Mucosa of stomach (tissue), 1 donor: ENCODE measurements around the gene HSPB7.
"Not testable (repeated sequence)": the region's sequence is repeated elsewhere in the genome, so short reads cannot be mapped to it uniquely, and the experiment has no call there.

Source experiments
- H3K27me3 ChIP-seq: one replicate; pipeline ENCODE4 v1.7.0; 2013; ENCODE audit warnings: mild to moderate bottlenecking, low read length; ENCODE audit not compliant: control insufficient read depth, insufficient read depth
- H3K36me3 ChIP-seq: one replicate; pipeline ENCODE4 v1.7.0; 2013; ENCODE audit warnings: low read length; ENCODE audit not compliant: control insufficient read depth, insufficient read depth
- H3K4me1 ChIP-seq: one replicate; pipeline ENCODE4 v1.7.0; 2013; ENCODE audit warnings: mild to moderate bottlenecking, low read length; ENCODE audit not compliant: control insufficient read depth, insufficient read depth
- H3K4me3 ChIP-seq: one replicate; pipeline ENCODE4 v1.7.0; 2013; ENCODE audit warnings: low read length
- H3K9ac ChIP-seq: one replicate; pipeline ENCODE4 v1.7.0; 2013; ENCODE audit warnings: mild to moderate bottlenecking, low read length, moderate library complexity
- H3K9me3 ChIP-seq: one replicate; pipeline ENCODE4 v1.7.0; 2013; ENCODE audit warnings: mild to moderate bottlenecking, low read length, moderate library complexity; ENCODE audit not compliant: control insufficient read depth
- donor health status: Pancreatic carcinoma.

Gene HSPB7

GRCh38 chr1:16007671-16008341, 10.0 kb downstream of the HSPB7 start:
- peaks cover 5% of the 10 kb centered on the region for H3K27me3 ChIP-seq
- no peaks in the 10 kb centered on the region for H3K9me3 ChIP-seq
- no peak overlapping the region for H3K4me3 ChIP-seq
- no peak overlapping the region for H3K9ac ChIP-seq
- no peaks in the 10 kb centered on the region for H3K36me3 ChIP-seq
- peaks cover 6% of the 10 kb centered on the region for H3K4me1 ChIP-seq

GRCh38 chr1:16006552-16007485, 11.0 kb downstream of the HSPB7 start:
- H3K4me3 ChIP-seq = no peak overlapping the region
- no peaks in the 10 kb centered on the region for H3K27me3 ChIP-seq
- no peaks in the 10 kb centered on the region for H3K9me3 ChIP-seq
- H3K36me3 ChIP-seq = no peaks in the 10 kb centered on the region
- no peaks in the 10 kb centered on the region for H3K4me1 ChIP-seq
- no peak overlapping the region for H3K9ac ChIP-seq

GRCh38 chr1:16006010-16006409, 11.8 kb downstream of the HSPB7 start:
- Histone ChIP-seq H3K27me3 (no peaks in the 10 kb centered on the region), H3K36me3 (no peaks in the 10 kb centered on the region), H3K9me3 (no peaks in the 10 kb centered on the region), H3K4me3 (no peak overlapping the region), H3K9ac (no peak overlapping the region), H3K4me1 (no peaks in the 10 kb centered on the region)

- H3K9me3 ChIP-seq = no peaks in the 10 kb centered on the region
- no peak overlapping the region for H3K9ac ChIP-seq
- no peak overlapping the region for H3K4me3 ChIP-seq
Measured at GRCh38 chr1:16005597-16005996, 12.2 kb downstream of the HSPB7 start.

GRCh38 chr1:16001274-16001673, 16.6 kb downstream of the HSPB7 start:
- H3K27me3 ChIP-seq = not testable (repeated sequence)

More at GRCh38 chr1:16005597-16005996, 12.2 kb downstream of the HSPB7 start:
- Histone ChIP-seq H3K27me3 (no peaks in the 10 kb centered on the region), H3K36me3 (no peaks in the 10 kb centered on the region), H3K4me1 (no peaks in the 10 kb centered on the region)

GRCh38 chr1:15998929-15999328, 18.9 kb downstream of the HSPB7 start:
- Histone ChIP-seq H3K27me3 (no peaks in the 10 kb centered on the region), H3K9ac (no peak overlapping the region), H3K4me1 (no peaks in the 10 kb centered on the region), H3K9me3 (no peaks in the 10 kb centered on the region), H3K4me3 (no peak overlapping the region), H3K36me3 (no peaks in the 10 kb centered on the region)

More at GRCh38 chr1:16001274-16001673, 16.6 kb downstream of the HSPB7 start:
- not testable (repeated sequence) for H3K9me3 ChIP-seq, H3K9ac ChIP-seq, H3K4me3 ChIP-seq, H3K4me1 ChIP-seq, H3K36me3 ChIP-seq

- Histone ChIP-seq H3K9me3 (no peaks in the 10 kb centered on the region), H3K36me3 (no peaks in the 10 kb centered on the region), H3K4me1 (no peaks in the 10 kb centered on the region), H3K9ac (no peak overlapping the region), H3K27me3 (no peaks in the 10 kb centered on the region), H3K4me3 (no peak overlapping the region)
Measured at GRCh38 chr1:15997637-15998280, 20.1 kb downstream of the HSPB7 start.

- H3K36me3 ChIP-seq = no peaks in the 10 kb centered on the region
- no peaks in the 10 kb centered on the region for H3K4me1 ChIP-seq
- no peaks in the 10 kb centered on the region for H3K27me3 ChIP-seq
- H3K9ac ChIP-seq = no peak overlapping the region
- no peak overlapping the region for H3K4me3 ChIP-seq
- H3K9me3 ChIP-seq = no peaks in the 10 kb centered on the region
Measured at GRCh38 chr1:15997076-15997585, 20.7 kb downstream of the HSPB7 start.

GRCh38 chr1:15994590-15995351, 23.1 kb downstream of the HSPB7 start:
- no peak overlapping the region for H3K9ac ChIP-seq
- no peaks in the 10 kb centered on the region for H3K36me3 ChIP-seq
- H3K27me3 ChIP-seq = peaks cover 2% of the 10 kb centered on the region
- H3K4me1 ChIP-seq = no peaks in the 10 kb centered on the region
- H3K9me3 ChIP-seq = no peaks in the 10 kb centered on the region
- no peak overlapping the region for H3K4me3 ChIP-seq

- no peaks in the 10 kb centered on the region for H3K36me3 ChIP-seq
- H3K4me1 ChIP-seq = no peaks in the 10 kb centered on the region
- H3K27me3 ChIP-seq = peaks cover 2% of the 10 kb centered on the region
- H3K4me3 ChIP-seq = no peak overlapping the region
- no peaks in the 10 kb centered on the region for H3K9me3 ChIP-seq
- H3K9ac ChIP-seq = no peak overlapping the region
Measured at GRCh38 chr1:15994081-15994480, 23.8 kb downstream of the HSPB7 start.

GRCh38 chr1:15993666-15994065, 24.2 kb downstream of the HSPB7 start:
- no peaks in the 10 kb centered on the region for H3K36me3 ChIP-seq
- H3K4me3 ChIP-seq = no peak overlapping the region
- peaks cover 2% of the 10 kb centered on the region for H3K27me3 ChIP-seq
- no peak overlapping the region for H3K9ac ChIP-seq
- H3K4me1 ChIP-seq = no peaks in the 10 kb centered on the region
- no peaks in the 10 kb centered on the region for H3K9me3 ChIP-seq
